H1 (cell line): Measurements from ENCODE around the gene TAS2R16. TPM values are rescaled to one million over a fixed set of nuclear protein-coding genes. Genes with fewer than 3 reads are reported as not detected.

Source experiments
- ASH2L ChIP-seq: fragments of 200-600, 300-600 bp; sonication (generic); IDR thresholded peaks from one replicate; pipeline ENCODE4 v1.7.1; 2017; ENCODE audit warnings: low read length
- ATF2 ChIP-seq: IDR thresholded peaks from 2 replicates; pipeline ENCODE4 v1.6.1; 2012; ENCODE audit warnings: low read length, inconsistent platforms
- CREB1 ChIP-seq: IDR thresholded peaks from 2 replicates; pipeline ENCODE4 v1.6.1; 2012; ENCODE audit warnings: inconsistent platforms
- CTBP2 ChIP-seq: IDR thresholded peaks from 2 replicates; pipeline ENCODE4 v1.7.0; 2011; ENCODE audit warnings: borderline replicate concordance, mild to moderate bottlenecking, moderate library complexity, mixed read lengths, low read length; ENCODE audit not compliant: insufficient read depth, insufficient read length
- EP300 ChIP-seq, 2 experiments: IDR thresholded peaks; 1 replicate in 1 of 2; 2 replicates in 1 of 2; pipeline ENCODE4 v1.6.1; 2011 to 2012; ENCODE audit warnings: low read depth in 2 of 2, low read length in 2 of 2, mild to moderate bottlenecking in 2 of 2, borderline replicate concordance in 1 of 2, inconsistent platforms in 1 of 2, moderate library complexity in 1 of 2
- FOSL1 ChIP-seq: IDR thresholded peaks from 2 replicates; pipeline ENCODE4 v1.6.1; 2011; ENCODE audit warnings: mild to moderate bottlenecking, low read depth, low read length, moderate library complexity; ENCODE audit not compliant: insufficient read depth
- JUN ChIP-seq: IDR thresholded peaks from 2 replicates; pipeline ENCODE4 v1.6.1; 2011; ENCODE audit warnings: low read depth, mild to moderate bottlenecking, improper control_type of control experiment, low read length
- KDM1A ChIP-seq: fragments of 200-600, 300-600 bp; sonication (generic); IDR thresholded peaks from 2 replicates; pipeline ENCODE4 v1.7.1; 2016; ENCODE audit warnings: mild to moderate bottlenecking, low read length, borderline replicate concordance
- MAFK ChIP-seq: IDR thresholded peaks from 2 replicates; pipeline ENCODE4 v1.6.1; 2012; ENCODE audit warnings: low read depth, mild to moderate bottlenecking, improper control_type of control experiment, low read length
- NANOG ChIP-seq: IDR thresholded peaks from 2 replicates; pipeline ENCODE4 v1.6.1; 2011; ENCODE audit warnings: low read length, low read depth, mild to moderate bottlenecking, inconsistent platforms; ENCODE audit not compliant: insufficient read depth, poor library complexity, severe bottlenecking
- NRF1 ChIP-seq: IDR thresholded peaks from 2 replicates; pipeline ENCODE4 v1.6.1; 2011; ENCODE audit warnings: mild to moderate bottlenecking, low read depth, low read length, improper control_type of control experiment
- PHF8 ChIP-seq: fragments of 200-600 bp; sonication (generic); conservative IDR thresholded peaks from 2 replicates; pipeline ENCODE4 v1.7.1; 2012; ENCODE audit warnings: low read depth, mild to moderate bottlenecking, inconsistent platforms, low read length, moderate library complexity
- POLR2A ChIP-seq, 2 experiments: IDR thresholded peaks; 1 replicate in 1 of 2; 2 replicates in 1 of 2; pipeline ENCODE4 v1.6.1; 2011; ENCODE audit warnings: low read depth in 2 of 2, low read length in 2 of 2, mild to moderate bottlenecking in 2 of 2; ENCODE audit errors: control extremely low read depth in 1 of 2
- SIN3A ChIP-seq, 2 experiments: IDR thresholded peaks in 1 of 2; conservative IDR thresholded peaks in 1 of 2; 2 replicates each; pipeline ENCODE4 v1.6.1; 2011 to 2012; ENCODE audit warnings: low read length in 2 of 2, improper control_type of control experiment in 1 of 2, low read depth in 1 of 2, mild to moderate bottlenecking in 1 of 2
- SIRT6 ChIP-seq: IDR thresholded peaks from one replicate; pipeline ENCODE4 v1.7.1; 2012; ENCODE audit warnings: low read length, inconsistent platforms
- TEAD4 ChIP-seq: IDR thresholded peaks from 2 replicates; pipeline ENCODE4 v1.6.1; 2012; ENCODE audit warnings: low read depth, low read length, inconsistent platforms, mixed read lengths
- YY1 ChIP-seq: IDR thresholded peaks from 2 replicates; pipeline ENCODE4 v1.6.1; 2011; ENCODE audit warnings: low read depth, mild to moderate bottlenecking, low read length
- polyA plus RNA-seq, 7 experiments: library from polyadenylated mRNA; depleted of rRNA in 3 of 7; stranded (reverse) in 5 of 7; unstranded in 2 of 7; fragments of >200 nt in 5 of 7; fragments of 200-250 nt in 2 of 7; gene quantifications; 1 replicate in 5 of 7; 2 replicates in 1 of 7; 4 replicates in 1 of 7; pipeline versions ENCODE4 v1.2.1 to v1.2.3, GENCODE V29; 2011 to 2013; ENCODE audit warnings: missing spikeins in 2 of 7, mixed read lengths in 2 of 7
- total RNA-seq: library from RNA; stranded (reverse); fragmentation: NEBNext Ultra II Directional; extraction: Animal tissue kit (Norgen Biotek cat#: 25700); gene quantifications from 2 replicates; pipeline ENCODE4 v1.2.1, GENCODE V29; 2021
- TF ChIP-seq, protein P1 (sequence below): IDR thresholded peaks from 2 replicates; pipeline ENCODE4 v1.6.1; 2011; ENCODE audit warnings: low read depth, mild to moderate bottlenecking, low read length; ENCODE audit not compliant: insufficient read depth

The TAS2R16 gene
- total and polyA plus RNA-seq, 2 of the 8 experiments (the other 6 are each of a cell fraction or from before 2014, with no cell fraction given), result not detected

DNA sequence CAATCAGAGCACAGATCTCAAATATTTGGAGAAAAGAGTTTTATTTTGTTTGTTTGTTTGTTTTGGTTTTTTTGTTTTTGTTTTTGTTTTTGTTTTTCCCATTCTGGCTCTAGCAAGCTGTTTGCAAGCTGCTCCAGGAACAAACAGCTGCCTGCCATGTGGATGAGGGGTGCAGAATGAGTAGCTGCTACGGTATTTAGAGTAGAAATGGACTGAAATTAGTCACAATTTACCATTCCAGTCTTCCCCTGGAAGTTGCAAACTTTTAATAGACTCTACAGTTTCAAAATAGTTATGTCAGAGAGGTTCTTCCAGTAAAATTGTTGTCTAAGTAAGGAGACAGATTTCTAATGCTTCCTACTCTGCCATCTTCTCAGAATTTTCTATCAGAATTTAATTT is 27.1 kb upstream of the TAS2R16 start (continued):
- no peak for TF ChIP-seq YY1
- no peak for TF ChIP-seq PHF8
- no peak for TF ChIP-seq CREB1
- no peak for TF ChIP-seq CTBP2
- TF ChIP-seq ASH2L, result no peak
- TF ChIP-seq POLR2A (IDR thresholded peaks at IDR 0.05; ENCODE audit: control extremely low read depth in 1 of 2, low read depth in 2 of 2, low read length in 2 of 2), result no peak
- no peak for TF ChIP-seq JUN
- TF ChIP-seq KDM1A, result no peak
- TF ChIP-seq SIRT6, result no peak
- no peak for TF ChIP-seq SIN3A (conservative IDR thresholded peaks at IDR 0.05 in 1 of 2, IDR thresholded peaks at IDR 0.05 in 1 of 2; ENCODE audit: low read depth in 1 of 2, low read length in 2 of 2)
- TF ChIP-seq FOSL1, result no peak
- no peak for TF ChIP-seq NRF1
- TF ChIP-seq TEAD4, result no peak
- TF ChIP-seq NANOG, result no peak
- no peak for TF ChIP-seq EP300 (IDR thresholded peaks at IDR 0.05; ENCODE audit: borderline replicate concordance in 1 of 2, low read depth in 2 of 2, low read length in 2 of 2)
- TF ChIP-seq ATF2, result no peak
- no peak for TF ChIP-seq MAFK
- TF ChIP-seq, protein P1, sequence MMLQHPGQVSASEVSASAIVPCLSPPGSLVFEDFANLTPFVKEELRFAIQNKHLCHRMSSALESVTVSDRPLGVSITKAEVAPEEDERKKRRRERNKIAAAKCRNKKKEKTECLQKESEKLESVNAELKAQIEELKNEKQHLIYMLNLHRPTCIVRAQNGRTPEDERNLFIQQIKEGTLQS, result no peak
